Ectodermal cell (in vitro differentiated cells): ENCODE data around the gene SMOC2.

Experiments
- H3K27ac ChIP-seq: 2 replicates; pipeline ENCODE4 v1.7.0; 2013; ENCODE audit warnings: mild to moderate bottlenecking, low read depth, low read length; ENCODE audit not compliant: insufficient read depth, poor library complexity, severe bottlenecking
- H3K27me3 ChIP-seq: 2 replicates; pipeline ENCODE4 v1.7.0; 2013; ENCODE audit warnings: mild to moderate bottlenecking, low read length; ENCODE audit not compliant: insufficient read depth, control insufficient read depth, poor library complexity, severe bottlenecking
- H3K36me3 ChIP-seq: one replicate; pipeline ENCODE4 v1.7.0; 2013; ENCODE audit warnings: low read length; ENCODE audit not compliant: control insufficient read depth, insufficient read depth
- H3K4me1 ChIP-seq: one replicate; pipeline ENCODE4 v1.7.0; 2013; ENCODE audit warnings: low read length; ENCODE audit not compliant: control insufficient read depth, insufficient read depth
- H3K4me3 ChIP-seq: 2 replicates; pipeline ENCODE4 v1.7.0; 2013; ENCODE audit warnings: low read depth, low read length, control low read depth; ENCODE audit not compliant: insufficient read depth
- H3K9me3 ChIP-seq: 2 replicates; pipeline ENCODE4 v1.7.0; 2013; ENCODE audit warnings: mild to moderate bottlenecking, low read length, moderate library complexity; ENCODE audit not compliant: control insufficient read depth
- WGBS, 2 experiments: methylation state at CpG; one replicate each; pipeline ENCODE4 v1.1.7; 2013; ENCODE audit warnings: missing lambda C conversion rate in 2 of 2; 5-methylcytosine and 5-hydroxymethylcytosine counted together

The SMOC2 gene

DNA sequence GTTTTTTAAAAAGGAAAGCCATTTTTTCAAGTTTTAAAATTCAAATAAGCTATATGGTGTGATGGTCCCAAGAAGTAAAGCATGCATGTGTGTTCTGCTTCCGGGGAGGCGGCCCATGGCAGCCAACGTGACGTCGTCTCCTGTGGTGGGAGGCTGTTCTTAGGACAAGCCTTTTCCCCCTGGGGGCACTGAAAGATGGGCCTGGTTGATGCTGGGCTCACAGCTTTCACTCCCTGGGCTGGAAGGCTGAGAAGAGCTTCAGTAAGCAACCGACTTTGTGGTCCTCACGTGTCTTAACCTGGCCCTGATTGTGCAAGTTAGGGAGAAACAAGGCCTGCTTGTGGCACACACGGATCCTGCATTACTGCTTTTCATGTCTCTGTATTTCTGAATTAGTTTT lies 84.1 kb downstream of the SMOC2 start:
- 92 to 94% methylated on average over 8 of the region's 8 CpGs for WGBS, 2 experiments

DNA sequence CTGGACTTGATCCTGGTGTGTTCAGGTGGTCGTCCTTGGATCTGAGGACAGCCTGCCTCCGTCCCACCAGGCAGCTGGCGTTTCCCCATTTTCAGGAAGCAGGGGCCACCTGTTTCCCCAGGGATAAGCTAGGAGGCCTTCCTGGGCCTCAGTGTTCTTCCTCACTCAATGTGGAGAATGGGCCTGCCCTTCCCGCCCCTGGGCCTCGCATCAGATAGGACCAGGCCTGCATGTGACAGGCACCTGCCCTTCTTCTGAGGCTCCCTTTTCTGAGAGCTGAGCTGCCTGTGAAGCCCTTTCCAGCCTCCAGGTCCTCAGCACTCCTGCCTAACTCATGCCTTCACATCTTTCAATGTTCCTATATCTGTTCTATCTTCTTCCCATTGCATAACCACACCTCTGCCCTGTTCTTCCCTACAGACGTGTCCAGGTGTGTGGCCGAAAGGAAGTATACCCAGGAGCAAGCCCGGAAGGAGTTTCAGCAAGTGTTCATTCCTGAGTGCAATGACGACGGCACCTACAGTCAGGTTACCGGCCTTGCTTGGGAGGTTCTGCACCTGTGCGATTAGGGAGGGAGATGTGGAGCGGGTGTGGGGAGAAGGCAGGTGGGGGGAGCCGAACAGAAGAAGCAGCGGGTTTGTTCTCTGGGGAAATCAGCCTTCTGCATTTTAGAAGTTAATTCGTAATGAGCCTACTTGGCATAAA lies 85.1 kb downstream of the SMOC2 start:
- Histone ChIP-seq H3K36me3 (no peaks in the 10 kb centered on the region), H3K4me1 (no peaks in the 10 kb centered on the region), H3K9me3 (no peaks in the 10 kb centered on the region), H3K27ac (no peak overlapping the region), H3K4me3 (no peak overlapping the region), H3K27me3 (no peaks in the 10 kb centered on the region)
- WGBS, 2 experiments: 93 to 96% methylated on average over 16 of the region's 16 CpGs

More for the DNA sequence above, 84.1 kb downstream of the SMOC2 start:
- H3K9me3 ChIP-seq: no peaks in the 10 kb centered on the region
- H3K36me3 ChIP-seq: no peaks in the 10 kb centered on the region
- no peaks in the 10 kb centered on the region for H3K4me1 ChIP-seq
- no peaks in the 10 kb centered on the region for H3K27me3 ChIP-seq
- H3K4me3 ChIP-seq: no peak overlapping the region
- H3K27ac ChIP-seq: no peak overlapping the region

- H3K9me3 ChIP-seq: no peaks in the 10 kb centered on the region
- no peaks in the 10 kb centered on the region for H3K4me1 ChIP-seq
- no peak overlapping the region for H3K27ac ChIP-seq
- H3K27me3 ChIP-seq: no peaks in the 10 kb centered on the region
- H3K36me3 ChIP-seq: no peaks in the 10 kb centered on the region
- WGBS, 2 experiments: 90 to 95% methylated on average over 8 of the region's 8 CpGs
- no peak overlapping the region for H3K4me3 ChIP-seq
Measured at GRCh38 chr6:168526841-168527281, 85.9 kb downstream of the SMOC2 start.

- Histone ChIP-seq H3K27me3 (no peaks in the 10 kb centered on the region), H3K9me3 (no peaks in the 10 kb centered on the region), H3K36me3 (no peaks in the 10 kb centered on the region), H3K4me1 (no peaks in the 10 kb centered on the region), H3K4me3 (no peak overlapping the region), H3K27ac (no peak overlapping the region)
- WGBS, 2 experiments: 89 to 90% methylated on average over 24 to 25 of the region's 25 CpGs
Measured at GRCh38 chr6:168527451-168528210, 86.6 kb downstream of the SMOC2 start.

GRCh38 chr6:168528474-168529095 lies 87.6 kb downstream of the SMOC2 start:
- Histone ChIP-seq H3K27ac (no peak overlapping the region), H3K4me3 (no peak overlapping the region), H3K9me3 (no peaks in the 10 kb centered on the region), H3K4me1 (no peaks in the 10 kb centered on the region), H3K27me3 (no peaks in the 10 kb centered on the region), H3K36me3 (no peaks in the 10 kb centered on the region)
- WGBS, 2 experiments: 89 to 94% methylated on average over 3 of the region's 3 CpGs

DNA sequence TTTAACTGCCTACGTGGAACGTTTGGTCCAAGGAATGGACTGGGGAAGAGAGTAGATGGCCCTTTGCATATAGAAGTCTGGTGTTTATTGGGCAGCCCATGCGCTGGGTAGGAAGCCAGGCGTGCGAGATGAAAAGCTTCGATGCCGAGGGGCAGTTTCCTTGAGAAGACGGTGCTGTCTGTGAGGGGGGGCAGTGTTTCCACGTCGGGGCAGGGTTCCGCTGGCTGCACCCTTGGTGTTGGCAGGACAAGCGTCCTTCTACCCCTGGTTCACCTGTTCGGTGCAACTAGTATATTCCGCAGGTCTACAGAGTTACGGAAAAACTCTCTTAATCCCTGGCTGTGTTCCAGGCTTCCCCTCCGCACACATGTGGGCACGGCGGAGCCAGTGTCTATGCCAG lies 88.2 kb downstream of the SMOC2 start:
- Histone ChIP-seq H3K9me3 (no peaks in the 10 kb centered on the region), H3K4me3 (no peak overlapping the region), H3K27ac (no peak overlapping the region), H3K27me3 (no peaks in the 10 kb centered on the region), H3K36me3 (no peaks in the 10 kb centered on the region), H3K4me1 (no peaks in the 10 kb centered on the region)
- 96% methylated on average over 18 of the region's 18 CpGs for WGBS, 2 experiments

DNA sequence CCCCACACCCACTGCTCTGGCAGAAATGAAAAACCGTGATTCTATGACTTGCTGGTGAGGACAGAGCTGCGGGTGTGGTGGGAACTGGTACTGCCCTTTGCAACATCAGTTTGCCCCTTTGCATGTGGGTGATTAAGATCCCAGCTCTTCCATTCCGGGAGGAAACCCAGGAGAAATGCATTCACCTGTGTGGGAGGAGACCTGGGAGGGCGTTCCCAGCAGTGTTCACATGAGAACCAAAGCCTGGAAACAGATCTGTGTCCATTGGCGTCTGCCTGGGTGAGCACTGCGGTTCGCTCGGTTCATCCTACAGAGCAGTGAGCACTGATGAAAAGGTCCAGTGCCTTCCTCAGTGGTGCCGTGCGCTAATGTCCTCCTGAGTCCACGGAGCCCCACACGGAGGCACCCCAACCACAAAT lies 89.7 kb downstream of the SMOC2 start:
- H3K4me3 ChIP-seq: no peak overlapping the region
- no peaks in the 10 kb centered on the region for H3K27me3 ChIP-seq
- no peak overlapping the region for H3K27ac ChIP-seq
- WGBS, 2 experiments: 90% methylated on average over 12 of the region's 12 CpGs
- no peaks in the 10 kb centered on the region for H3K36me3 ChIP-seq
- H3K9me3 ChIP-seq: no peaks in the 10 kb centered on the region
- no peaks in the 10 kb centered on the region for H3K4me1 ChIP-seq

GRCh38 chr6:168532070-168532469 lies 91.1 kb downstream of the SMOC2 start:
- H3K27me3 ChIP-seq: no peaks in the 10 kb centered on the region
- H3K9me3 ChIP-seq: no peaks in the 10 kb centered on the region
- H3K36me3 ChIP-seq: no peaks in the 10 kb centered on the region
- no peak overlapping the region for H3K4me3 ChIP-seq
- no peak overlapping the region for H3K27ac ChIP-seq
- 79 to 84% methylated on average over 4 to 5 of the region's 5 CpGs for WGBS, 2 experiments
- H3K4me1 ChIP-seq: no peaks in the 10 kb centered on the region

DNA sequence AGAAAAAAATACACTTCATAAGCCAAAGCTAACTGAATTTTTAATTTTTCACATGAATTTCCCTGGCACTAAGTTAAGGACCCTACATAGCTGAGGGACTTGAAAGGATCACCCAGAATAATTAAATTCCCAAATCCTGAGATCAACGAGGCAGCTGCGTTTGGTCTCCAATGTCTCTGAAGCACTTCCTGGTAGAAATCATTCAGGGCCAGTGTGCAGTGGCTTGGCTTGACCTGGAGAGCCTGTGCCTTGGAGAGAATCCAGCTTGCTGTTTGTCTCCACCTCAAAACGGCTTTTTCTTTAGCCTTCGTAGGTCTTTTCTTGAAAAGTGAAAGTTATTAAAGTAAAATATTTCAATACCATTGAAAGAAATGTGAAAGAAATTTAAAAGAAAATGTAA lies 92.4 kb downstream of the SMOC2 start:
- Histone ChIP-seq H3K27me3 (no peaks in the 10 kb centered on the region), H3K36me3 (no peaks in the 10 kb centered on the region), H3K4me1 (no peaks in the 10 kb centered on the region), H3K27ac (no peak overlapping the region), H3K9me3 (no peaks in the 10 kb centered on the region), H3K4me3 (no peak overlapping the region)
- 90 to 94% methylated on average over 3 to 4 of the region's 4 CpGs for WGBS, 2 experiments

GRCh38 chr6:168534265-168534664 lies 93.3 kb downstream of the SMOC2 start:
- no peaks in the 10 kb centered on the region for H3K27me3 ChIP-seq
- 76% methylated on average over 6 of the region's 6 CpGs for WGBS, 2 experiments
- no peak overlapping the region for H3K27ac ChIP-seq
- no peak overlapping the region for H3K4me3 ChIP-seq
- H3K36me3 ChIP-seq: no peaks in the 10 kb centered on the region
- no peaks in the 10 kb centered on the region for H3K4me1 ChIP-seq
- no peaks in the 10 kb centered on the region for H3K9me3 ChIP-seq
